Glutamatergic neuron (in vitro differentiated cells): ENCODE data around the gene PCDHB6. TPM values are rescaled to one million over a fixed set of nuclear protein-coding genes. Genes with fewer than 3 reads are reported as not detected.
A peak's percentile ranks its signal among the peaks of the same experiment; 100 is the strongest.
"Not testable (repeated sequence)": the region's sequence is repeated elsewhere in the genome, so short reads cannot be mapped to it uniquely, and the experiment has no call there.

Source experiments
- DNase-seq: peaks from one replicate; pipeline ENCODE4 v3.0.0; 2022
- H3K27ac Mint-ChIP-seq: one replicate; pipeline ENCODE4 v1.8.0; 2020; ENCODE audit warnings: mild to moderate bottlenecking, mixed read lengths, inconsistent platforms; ENCODE audit not compliant: unreplicated experiment
- H3K27me3 Mint-ChIP-seq: one replicate; pipeline ENCODE4 v1.8.0; 2020; ENCODE audit warnings: mild to moderate bottlenecking, moderate library complexity, mixed read lengths, inconsistent platforms; ENCODE audit not compliant: unreplicated experiment
- H3K36me3 Mint-ChIP-seq: one replicate; pipeline ENCODE4 v1.8.0; 2020; ENCODE audit warnings: mild to moderate bottlenecking, mixed read lengths, inconsistent platforms; ENCODE audit not compliant: unreplicated experiment
- H3K4me1 Mint-ChIP-seq: one replicate; pipeline ENCODE4 v1.8.0; 2020; ENCODE audit warnings: mild to moderate bottlenecking, low read depth, mixed read lengths, inconsistent platforms; ENCODE audit not compliant: unreplicated experiment
- H3K4me3 Mint-ChIP-seq: one replicate; pipeline ENCODE4 v1.8.0; 2020; ENCODE audit warnings: mild to moderate bottlenecking, mixed read lengths, inconsistent platforms; ENCODE audit not compliant: unreplicated experiment
- H3K9me3 Mint-ChIP-seq: one replicate; pipeline ENCODE4 v1.8.0; 2020; ENCODE audit warnings: mild to moderate bottlenecking, moderate library complexity, mixed read lengths, inconsistent platforms; ENCODE audit not compliant: unreplicated experiment
- total RNA-seq: library from RNA; stranded (reverse); fragmentation: NEBNext Ultra II Directional; extraction: Animal tissue kit (Norgen Biotek cat#: 25700); gene quantifications from one replicate; pipeline ENCODE4 v1.2.1, GENCODE V29; 2021; ENCODE audit not compliant: unreplicated experiment
- TF ChIP-seq, protein P1 (sequence below): fragments of 200-600 bp; sonication (generic); IDR thresholded peaks from one replicate; pipeline ENCODE4 v1.5.0; 2021; ENCODE audit not compliant: partially characterized antibody, unreplicated experiment

Gene PCDHB6
- total RNA-seq, 1 donor from 2014 or later: 7.2 TPM

DNA sequence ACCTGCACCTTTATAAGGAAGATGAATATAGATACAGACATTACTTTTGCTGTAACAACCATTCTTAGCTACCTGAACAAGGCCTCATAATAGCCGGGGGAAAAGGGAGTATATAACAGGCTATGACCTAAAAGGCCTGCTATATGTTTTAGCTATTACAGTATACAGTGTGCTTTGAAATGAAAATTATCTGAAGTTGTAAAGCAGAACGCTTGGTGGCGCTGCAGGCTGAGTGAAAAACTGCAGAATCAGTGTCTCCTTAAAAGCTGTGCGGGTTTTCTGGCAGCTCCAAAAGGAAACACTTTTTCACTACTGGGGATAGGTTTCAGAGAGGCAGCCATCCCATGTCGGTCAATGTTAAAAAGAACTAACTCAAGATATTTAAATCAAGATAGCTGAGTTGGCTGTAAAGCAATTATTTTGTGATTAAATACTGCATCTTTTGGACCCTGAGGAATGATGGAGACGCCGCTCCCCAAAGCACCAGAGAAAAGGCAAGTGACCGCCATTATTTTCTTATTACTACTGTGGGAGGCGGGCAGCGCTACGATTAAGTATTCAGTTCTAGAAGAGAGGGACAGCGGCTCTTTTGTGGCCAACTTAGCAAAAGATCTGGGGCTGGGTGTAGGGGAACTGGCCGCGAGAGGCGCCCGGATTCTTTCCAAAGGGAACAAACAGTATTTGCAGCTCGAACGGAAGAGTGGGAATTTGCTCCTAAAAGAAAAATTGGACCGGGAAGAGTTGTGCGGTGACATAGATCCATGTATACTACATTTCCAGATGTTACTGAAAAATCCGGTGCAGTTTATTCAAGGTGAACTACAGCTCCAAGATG, 5.9 kb downstream of the PCDHB6 start:
- H3K4me1 Mint-ChIP-seq: no peaks in the 10 kb centered on the region
- H3K27ac Mint-ChIP-seq: peak overlapping the region; percentile 72
- H3K36me3 Mint-ChIP-seq: peaks cover 48% of the 10 kb centered on the region
- H3K9me3 Mint-ChIP-seq: peaks cover 24% of the 10 kb centered on the region
- peaks cover 6% of the 10 kb centered on the region for H3K27me3 Mint-ChIP-seq
- TF ChIP-seq, protein P1, sequence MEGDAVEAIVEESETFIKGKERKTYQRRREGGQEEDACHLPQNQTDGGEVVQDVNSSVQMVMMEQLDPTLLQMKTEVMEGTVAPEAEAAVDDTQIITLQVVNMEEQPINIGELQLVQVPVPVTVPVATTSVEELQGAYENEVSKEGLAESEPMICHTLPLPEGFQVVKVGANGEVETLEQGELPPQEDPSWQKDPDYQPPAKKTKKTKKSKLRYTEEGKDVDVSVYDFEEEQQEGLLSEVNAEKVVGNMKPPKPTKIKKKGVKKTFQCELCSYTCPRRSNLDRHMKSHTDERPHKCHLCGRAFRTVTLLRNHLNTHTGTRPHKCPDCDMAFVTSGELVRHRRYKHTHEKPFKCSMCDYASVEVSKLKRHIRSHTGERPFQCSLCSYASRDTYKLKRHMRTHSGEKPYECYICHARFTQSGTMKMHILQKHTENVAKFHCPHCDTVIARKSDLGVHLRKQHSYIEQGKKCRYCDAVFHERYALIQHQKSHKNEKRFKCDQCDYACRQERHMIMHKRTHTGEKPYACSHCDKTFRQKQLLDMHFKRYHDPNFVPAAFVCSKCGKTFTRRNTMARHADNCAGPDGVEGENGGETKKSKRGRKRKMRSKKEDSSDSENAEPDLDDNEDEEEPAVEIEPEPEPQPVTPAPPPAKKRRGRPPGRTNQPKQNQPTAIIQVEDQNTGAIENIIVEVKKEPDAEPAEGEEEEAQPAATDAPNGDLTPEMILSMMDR: peak; percentile 59
- peak; percentile 50 for DNase-seq
- peak overlapping the region; percentile 90 for H3K4me3 Mint-ChIP-seq

DNA sequence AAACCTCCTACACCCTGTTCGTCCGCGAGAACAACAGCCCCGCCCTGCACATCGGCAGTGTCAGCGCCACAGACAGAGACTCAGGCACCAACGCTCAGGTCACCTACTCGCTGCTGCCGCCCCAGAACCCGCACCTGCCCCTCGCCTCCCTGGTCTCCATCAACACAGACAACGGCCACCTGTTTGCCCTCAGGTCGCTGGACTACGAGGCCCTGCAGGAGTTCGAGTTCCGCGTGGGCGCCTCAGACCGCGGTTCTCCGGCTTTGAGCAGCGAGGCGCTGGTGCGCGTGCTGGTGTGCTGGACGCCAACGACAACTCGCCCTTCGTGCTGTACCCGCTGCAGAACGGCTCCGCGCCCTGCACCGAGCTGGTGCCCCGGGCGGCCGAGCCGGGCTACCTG, 7.5 kb downstream of the PCDHB6 start:
- Mint-ChIP-seq H3K9me3 (peaks cover 22% of the 10 kb centered on the region), H3K36me3 (peaks cover 37% of the 10 kb centered on the region), H3K27ac (peak overlapping the region; percentile 22), H3K4me3 (peak overlapping the region; percentile 3)
- H3K27me3 Mint-ChIP-seq, DNase-seq, H3K4me1 Mint-ChIP-seq: not testable (repeated sequence)

DNA sequence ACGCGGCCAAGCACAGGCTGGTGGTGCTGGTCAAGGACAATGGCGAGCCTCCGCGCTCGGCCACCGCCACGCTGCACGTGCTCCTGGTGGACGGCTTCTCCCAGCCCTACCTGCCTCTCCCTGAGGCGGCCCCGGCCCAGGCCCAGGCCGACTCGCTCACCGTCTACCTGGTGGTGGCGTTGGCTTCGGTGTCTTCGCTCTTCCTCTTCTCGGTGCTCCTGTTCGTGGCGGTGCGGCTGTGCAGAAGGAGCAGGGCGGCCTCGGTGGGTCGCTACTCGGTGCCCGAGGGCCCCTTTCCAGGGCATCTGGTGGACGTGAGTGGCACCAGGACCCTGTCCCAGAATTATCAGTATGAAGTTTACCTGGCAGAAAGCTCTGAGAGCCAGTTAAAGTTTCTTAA, 8.0 kb downstream of the PCDHB6 start:
- peaks cover 32% of the 10 kb centered on the region for H3K36me3 Mint-ChIP-seq
- not testable (repeated sequence) for DNase-seq, H3K4me3 Mint-ChIP-seq, H3K4me1 Mint-ChIP-seq, H3K27ac Mint-ChIP-seq, H3K27me3 Mint-ChIP-seq
- H3K9me3 Mint-ChIP-seq: peaks cover 20% of the 10 kb centered on the region

DNA sequence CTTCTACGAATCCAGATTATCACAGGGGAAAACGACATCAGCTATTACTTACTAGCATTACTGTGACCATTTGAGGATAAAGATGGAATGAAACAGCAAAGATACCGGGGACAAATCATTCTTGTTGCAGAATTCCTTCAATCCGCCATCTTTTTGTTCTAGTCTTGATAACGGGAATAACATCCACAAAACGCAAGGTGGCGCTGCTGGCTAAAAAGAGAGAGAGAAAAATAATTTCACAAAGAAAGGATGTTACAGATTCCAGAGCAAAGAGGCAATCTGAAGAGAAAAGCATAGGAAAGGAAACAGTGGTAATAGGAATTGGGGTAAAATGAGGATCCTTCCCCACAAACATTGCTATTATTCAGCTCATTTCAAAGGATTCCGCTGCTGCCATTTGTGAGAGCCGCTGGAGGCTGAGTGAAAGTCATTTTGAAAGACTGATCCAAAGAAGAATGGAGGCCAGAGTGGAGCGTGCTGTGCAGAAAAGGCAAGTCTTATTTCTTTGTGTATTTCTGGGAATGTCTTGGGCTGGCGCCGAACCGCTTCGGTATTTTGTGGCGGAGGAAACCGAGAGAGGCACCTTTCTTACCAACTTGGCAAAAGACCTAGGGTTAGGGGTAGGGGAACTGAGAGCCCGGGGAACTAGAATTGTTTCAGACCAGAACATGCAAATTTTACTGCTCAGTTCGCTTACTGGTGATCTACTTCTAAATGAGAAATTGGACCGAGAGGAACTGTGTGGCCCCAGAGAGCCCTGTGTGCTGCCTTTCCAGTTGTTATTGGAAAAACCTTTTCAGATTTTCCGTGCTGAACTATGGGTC, 22.7 kb downstream of the PCDHB6 start, which contains the start of gene PCDHB7:
PCDHB7 (plus strand) TSS at position 264 of the 824 bp plus-strand sequence; CDS start at position 456, 192 bp downstream.
- Mint-ChIP-seq H3K4me3 (peak within 1 kb of the TSS; percentile 9), H3K27ac (no peak within 1 kb of the TSS), H3K27me3 (no peaks in the 10 kb centered on the region), H3K9me3 (peaks cover 14% of the 10 kb centered on the region), H3K4me1 (no peaks in the 10 kb centered on the region), H3K36me3 (peaks cover 19% of the 10 kb centered on the region)
- TF ChIP-seq, protein P1: peak; percentile 31
- DNase-seq: peak; percentile 33

DNA sequence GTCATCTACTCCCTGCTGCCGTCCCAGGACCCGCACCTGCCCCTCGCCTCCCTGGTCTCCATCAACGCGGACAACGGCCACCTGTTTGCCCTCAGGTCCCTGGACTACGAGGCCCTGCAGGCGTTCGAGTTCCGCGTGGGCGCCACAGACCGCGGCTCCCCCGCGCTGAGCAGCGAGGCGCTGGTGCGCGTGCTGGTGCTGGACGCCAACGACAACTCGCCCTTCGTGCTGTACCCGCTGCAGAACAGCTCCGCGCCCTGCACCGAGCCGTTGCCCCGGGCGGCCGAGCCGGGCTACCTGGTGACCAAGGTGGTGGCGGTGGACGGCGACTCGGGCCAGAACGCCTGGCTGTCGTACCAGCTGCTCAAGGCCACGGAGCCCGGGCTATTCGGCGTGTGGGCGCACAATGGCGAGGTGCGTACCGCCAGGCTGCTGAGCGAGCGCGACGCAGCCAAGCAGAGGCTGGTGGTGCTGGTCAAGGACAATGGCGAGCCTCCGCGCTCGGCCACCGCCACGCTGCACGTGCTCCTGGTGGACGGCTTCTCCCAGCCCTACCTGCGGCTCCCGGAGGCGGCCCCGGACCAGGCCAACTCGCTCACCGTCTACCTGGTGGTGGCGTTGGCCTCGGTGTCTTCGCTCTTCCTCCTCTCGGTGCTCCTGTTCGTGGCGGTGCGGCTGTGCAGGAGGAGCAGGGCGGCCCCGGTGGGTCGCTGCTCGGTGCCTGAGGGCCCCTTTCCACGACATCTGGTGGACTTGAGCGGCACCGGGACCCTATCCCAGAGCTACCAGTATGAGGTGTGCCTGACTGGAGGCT, 24.6 kb downstream of the PCDHB6 start:
- H3K27ac Mint-ChIP-seq, H3K27me3 Mint-ChIP-seq, H3K4me3 Mint-ChIP-seq, H3K4me1 Mint-ChIP-seq: not testable (repeated sequence)
- peak; percentile 27 for DNase-seq
- Mint-ChIP-seq H3K36me3 (peaks cover 19% of the 10 kb centered on the region), H3K9me3 (peaks cover 14% of the 10 kb centered on the region)

DNA sequence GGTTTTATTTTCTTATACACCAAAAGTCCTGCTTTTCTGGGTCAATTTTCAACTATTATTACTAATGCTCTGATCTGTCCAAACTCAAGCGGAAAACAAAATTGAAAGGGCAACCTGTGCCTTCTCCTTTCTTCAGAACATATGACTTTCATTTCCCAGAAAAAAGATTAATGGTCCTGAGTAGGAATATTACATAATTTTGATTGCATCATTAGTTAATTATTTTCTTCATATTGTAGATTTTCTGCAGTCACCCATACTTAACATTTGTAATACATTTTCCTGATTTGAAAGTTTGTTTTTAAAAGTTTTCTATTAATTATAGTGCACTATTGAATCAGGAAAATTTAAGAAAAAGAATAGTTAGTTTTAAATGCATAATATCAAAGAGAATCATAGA, 26.1 kb downstream of the PCDHB6 start:
- no peaks in the 10 kb centered on the region for H3K4me1 Mint-ChIP-seq
- H3K27me3 Mint-ChIP-seq: no peaks in the 10 kb centered on the region
- H3K36me3 Mint-ChIP-seq: peaks cover 25% of the 10 kb centered on the region
- H3K27ac Mint-ChIP-seq: no peak overlapping the region
- TF ChIP-seq, protein P1: no peak
- H3K9me3 Mint-ChIP-seq: peaks cover 14% of the 10 kb centered on the region
- DNase-seq: no peak
- no peak overlapping the region for H3K4me3 Mint-ChIP-seq
